G401 (cell line): Measurements from ENCODE around the gene MINDY1. TPM values are rescaled to one million over a fixed set of nuclear protein-coding genes. Genes with fewer than 3 reads are reported as not detected.

Experiments
- DNase-seq: peaks from one replicate; pipeline ENCODE4 v3.0.0-alpha.2; 2015; ENCODE audit warnings: low spot score
- in situ Hi-C: cut with HindIII; loops from 2 replicates; pipeline ENCODE4 v1.10.0; 2016; ENCODE audit warnings: low sequenced_read_pairs, mixed read lengths
- total RNA-seq: library from RNA; depleted of rRNA; stranded (reverse); fragments of >200 nt; shearing (Covaris generic); gene quantifications from 2 replicates; pipeline ENCODE4 v1.2.3, GENCODE V29; 2014

The MINDY1 gene
- total RNA-seq, 1 experiment from 2014 or later = 12.7 TPM

DNA sequence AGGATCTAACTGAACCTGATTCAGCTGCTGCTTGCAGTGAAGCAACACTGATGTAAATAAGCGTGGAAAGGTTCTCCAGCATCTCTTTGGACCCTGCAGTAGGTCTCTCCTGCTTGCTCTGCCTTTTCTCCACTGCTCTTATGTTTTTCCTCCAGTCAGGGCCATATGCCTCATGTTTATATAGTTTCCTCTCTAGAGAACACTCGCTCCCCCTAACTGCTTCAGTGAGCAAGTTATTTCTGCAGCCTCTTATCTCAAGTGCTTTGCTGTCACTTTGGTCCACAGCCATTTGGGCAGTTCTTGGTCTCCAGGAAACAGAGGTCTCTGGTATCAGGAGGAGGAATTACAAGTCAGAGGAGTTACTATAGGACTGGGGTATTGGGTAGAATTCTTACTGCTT is 6.8 kb upstream of the MINDY1 start:
- no peak for DNase-seq
- in situ Hi-C loops = no loop called here

DNA sequence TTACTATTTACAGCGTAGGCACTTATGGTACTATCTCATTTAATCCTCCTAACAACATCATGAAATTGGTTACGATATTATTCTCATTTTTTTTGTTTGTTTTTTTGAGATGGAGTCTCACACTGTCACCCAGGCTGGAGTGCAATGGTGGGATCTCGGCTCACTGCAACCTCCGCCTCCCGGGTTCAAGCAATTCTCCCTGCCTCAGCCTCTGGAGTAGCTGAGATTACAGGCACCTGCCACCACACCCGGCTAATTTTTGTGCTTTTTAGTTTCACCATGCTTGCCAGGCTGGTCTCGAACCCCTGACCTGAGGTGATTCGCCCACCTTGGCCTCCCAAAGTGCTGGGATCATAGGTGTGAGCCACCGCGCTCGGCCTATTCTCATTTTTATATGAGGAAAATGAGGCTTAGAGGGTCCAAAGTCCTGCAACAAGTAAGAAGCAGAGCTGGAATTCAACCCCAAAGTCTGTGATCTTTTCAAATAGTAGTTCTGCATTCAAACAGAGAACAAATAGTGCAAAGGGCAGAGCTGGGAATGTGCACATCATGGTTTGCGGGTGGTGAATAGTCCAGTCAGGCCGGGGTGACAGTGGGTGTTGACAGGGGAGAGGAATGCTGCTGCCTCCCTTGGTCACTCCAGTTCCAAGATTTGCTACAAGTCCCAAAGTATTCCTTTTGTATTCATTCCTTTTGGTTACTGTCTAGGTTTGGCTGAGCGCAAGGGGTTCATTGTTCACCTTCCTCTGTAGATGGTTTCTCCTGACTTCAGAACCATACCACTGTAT is 6.2 kb upstream of the MINDY1 start:
- in situ Hi-C loops = no loop called here
- no peak for DNase-seq

DNA sequence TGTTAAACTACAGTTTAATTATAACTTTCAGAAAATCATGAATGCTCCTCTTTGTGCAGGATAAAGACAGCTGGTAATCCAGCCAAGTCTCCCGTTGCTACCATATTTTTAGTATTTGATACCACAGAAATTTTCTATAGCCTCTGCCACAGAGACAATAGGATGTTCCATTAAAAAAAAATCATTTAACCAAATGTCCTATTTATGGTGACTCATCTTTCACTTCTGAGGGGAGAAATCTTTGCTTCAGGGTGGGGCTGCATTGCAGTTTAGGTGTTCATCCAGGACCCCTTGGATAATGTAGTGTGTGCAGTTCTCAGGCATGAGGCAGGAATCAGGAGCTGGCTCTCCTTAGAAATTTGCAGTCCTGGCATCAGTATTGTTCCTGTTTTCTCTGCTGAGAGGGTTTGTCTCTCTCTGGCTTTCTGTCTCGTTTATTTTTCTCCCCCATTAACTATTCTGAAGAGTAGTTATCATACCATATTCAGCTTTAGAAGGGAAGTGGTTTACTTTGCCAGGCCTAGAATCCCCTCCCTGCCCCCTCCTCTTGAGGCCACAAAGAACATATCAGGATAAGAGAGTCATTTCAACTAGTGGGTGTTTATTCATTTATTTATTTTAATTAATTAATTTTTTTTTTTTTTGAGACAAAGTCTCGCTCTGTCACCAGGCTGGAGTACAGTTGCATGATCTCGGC is 4.6 kb upstream of the MINDY1 start:
- no peak for DNase-seq
- in situ Hi-C loops = no loop called here

DNA sequence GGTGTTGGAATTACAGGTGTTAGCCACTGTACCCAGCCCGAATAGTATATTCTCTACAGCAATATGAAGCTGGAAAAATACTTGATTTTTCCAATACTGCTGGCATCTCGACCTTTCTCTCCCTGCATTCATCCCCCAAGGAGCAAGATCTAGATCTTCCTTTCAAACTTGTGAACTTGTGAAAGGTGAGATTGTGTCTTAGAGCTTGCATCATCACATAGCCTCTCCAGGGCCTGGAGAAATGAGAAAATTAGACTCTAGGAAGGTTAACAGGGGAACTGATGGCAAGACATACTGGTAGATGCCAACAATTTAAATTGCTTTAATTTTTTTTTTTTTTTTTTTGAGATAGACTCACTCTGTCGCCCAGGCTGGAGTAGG is 3.6 kb upstream of the MINDY1 start:
- DNase-seq = no peak
- in situ Hi-C loops = no loop called here

DNA sequence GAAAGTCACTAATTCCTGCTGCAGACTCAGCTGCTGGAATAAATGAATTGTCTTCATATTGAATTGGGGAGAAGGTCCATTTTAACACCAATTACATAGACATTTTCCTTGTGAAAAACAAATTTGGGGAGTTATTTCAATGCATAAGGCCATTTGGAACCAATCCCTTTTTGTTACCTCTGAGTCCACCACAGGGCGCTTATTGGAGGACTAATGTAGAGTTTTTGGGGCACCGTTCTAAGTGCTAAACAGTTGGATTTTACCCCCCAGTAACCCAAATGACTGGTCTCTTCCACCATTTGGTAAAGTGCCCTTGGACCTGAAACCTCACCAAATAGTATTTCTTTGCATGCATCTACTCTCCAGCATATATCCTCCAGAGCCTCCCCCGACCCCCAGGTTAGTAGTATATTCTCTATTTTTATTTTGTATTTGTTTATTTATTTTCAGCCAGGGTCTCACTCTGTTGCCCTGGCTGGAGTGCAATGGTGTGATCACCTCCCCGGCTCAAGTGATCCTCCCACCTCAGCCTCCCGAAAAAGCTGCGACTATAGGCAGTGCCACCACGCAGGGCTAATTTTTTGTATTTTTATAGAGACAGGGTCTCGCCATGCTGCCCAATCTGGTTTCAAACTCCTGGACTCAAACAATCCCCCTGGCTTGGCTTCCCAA is 3.1 kb upstream of the MINDY1 start:
- no peak for DNase-seq
- in situ Hi-C loops = no loop called here

DNA sequence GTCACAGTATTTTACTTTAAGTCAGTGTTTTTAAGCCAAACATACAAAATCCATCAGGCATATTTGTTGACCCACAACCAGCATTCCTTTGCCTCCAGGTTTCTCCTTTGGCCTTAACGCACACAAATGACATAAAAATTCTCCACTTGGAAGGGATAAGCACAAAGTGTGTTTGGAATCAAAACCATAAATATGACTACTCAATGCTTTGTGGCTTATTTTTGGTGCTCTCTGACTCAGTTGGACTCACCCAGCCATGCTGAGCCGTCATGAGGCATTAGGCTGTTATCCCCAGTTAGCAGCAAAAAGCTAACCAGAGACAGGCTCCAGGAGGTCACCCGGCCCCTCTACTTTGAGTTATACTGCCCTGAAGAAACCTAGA is 2.5 kb upstream of the MINDY1 start:
- in situ Hi-C loops = no loop called here
- no peak for DNase-seq

DNA sequence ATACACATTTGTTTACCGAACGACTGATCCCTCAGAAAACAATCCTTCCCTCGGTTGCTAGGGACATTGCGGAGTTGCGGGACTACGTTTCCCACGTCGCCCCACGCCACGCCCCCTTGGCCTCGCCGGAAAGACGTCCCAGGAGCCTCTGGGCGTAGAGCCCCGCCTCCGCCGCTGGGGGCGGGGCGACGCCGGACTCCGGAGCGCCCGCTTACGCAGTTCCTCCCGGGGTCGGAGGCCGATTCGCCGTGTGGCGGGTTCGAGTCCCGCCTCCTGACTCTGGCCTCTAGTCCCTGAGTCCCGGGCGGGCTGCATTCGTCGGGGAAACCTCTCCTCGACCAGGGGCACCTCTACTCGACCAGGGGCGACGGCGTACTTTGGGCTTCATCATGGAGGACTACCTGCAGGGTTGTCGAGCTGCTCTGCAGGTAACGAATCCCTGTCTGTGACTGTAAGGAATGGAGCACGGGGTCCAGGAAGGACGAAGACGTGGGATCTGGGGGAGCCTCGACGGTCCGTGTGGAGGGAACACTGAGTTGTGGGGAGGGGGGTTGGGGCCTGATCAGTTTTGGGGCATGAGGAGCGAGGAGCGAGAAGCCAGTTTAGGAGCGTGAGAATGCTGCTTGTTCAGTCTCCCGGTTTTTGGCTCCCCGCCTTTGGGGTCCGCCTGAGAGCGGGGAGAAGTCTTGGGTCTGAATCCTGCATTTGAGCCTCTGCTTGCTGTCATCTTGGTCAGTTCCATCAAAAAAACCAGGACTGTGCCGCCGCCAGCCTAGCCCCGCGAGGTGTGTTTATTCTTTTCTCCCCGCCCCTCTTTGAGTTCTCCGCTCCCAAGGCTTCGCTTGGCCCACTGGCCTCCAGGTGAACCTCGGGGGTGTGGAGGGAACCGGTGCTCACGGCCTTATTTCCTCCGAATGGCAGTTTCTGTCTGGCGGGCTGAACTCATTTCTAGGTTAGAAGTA is 1.8 kb upstream of the MINDY1 start, which contains the start of gene PRUNE1:
Gene PRUNE1, plus strand, starts transcription at position 206 of the 962 bp plus-strand sequence. Its CDS starts 184 bp downstream, at position 390.
- in situ Hi-C loops = no loop called here
- peak; percentile 96 for DNase-seq

DNA sequence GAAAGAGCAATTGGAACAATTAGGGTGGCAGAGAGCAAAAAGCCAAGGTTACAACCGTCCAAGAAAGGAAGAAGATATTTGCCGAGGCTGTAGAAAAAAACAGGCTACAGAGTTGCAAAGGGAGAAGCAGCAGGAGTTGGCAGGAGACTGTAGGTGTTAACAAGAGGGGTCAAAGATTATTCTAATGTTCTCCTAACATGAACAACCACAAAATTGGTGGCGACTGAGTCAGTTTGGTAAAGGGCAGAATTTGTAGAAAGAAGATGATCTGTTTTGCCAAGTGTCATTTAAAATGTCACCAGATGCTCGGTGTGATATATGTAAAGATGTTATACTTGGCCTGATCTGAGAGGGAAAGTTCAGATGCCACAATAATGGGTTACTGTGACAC is 1.1 kb upstream of the MINDY1 start:
- no peak for DNase-seq
- in situ Hi-C loops = no loop called here

DNA sequence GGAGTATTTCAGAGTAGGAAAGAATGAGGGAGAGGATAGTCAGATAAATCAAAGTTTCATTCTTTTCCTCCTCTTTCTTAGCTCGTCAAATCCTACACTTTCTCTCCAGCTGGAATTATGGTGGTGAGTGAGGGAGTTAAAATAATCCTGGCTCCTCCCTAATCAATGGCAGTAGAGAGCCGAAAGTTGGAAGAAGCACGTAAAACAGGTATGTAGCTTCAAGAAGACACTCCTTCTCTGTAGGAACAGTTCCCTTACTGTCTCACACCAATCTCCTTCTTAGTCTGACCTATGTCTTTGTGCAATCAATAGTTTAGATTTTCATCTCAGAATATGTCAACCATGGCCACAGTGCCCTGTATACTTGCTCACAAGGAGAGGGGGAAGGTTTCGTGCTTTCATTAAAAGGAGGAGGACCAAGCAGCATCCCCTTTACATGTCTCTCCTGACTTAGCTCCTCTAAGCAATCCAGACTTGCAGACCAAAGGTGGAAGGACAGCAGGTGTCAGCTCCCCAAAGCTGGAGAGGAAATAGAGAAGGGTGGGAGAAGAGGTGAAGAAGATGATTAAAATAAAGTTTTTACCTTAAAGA is 878 bp downstream of the MINDY1 start:
- DNase-seq = peak; percentile 64
- in situ Hi-C loops = no loop called here

DNA sequence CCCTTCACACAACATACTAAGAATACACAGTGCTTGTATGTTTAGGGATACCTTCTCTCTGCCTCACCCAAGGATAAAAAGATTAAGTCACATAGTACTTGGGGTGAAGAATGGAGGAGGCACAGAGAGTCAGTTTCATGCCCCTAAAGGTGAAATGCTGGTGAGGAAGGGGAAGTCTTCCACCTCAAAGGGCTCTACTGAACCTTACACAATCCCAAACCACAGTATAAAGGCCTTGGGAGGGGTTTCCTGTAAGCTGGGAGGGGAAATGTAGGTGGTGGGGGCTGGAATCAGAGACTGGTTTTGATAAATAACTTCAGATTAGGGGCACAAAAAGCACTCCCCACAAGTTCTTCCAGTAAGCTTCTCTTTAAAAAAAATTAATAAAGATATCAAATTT is 3.5 kb downstream of the MINDY1 start:
- in situ Hi-C loops = no loop called here

DNA sequence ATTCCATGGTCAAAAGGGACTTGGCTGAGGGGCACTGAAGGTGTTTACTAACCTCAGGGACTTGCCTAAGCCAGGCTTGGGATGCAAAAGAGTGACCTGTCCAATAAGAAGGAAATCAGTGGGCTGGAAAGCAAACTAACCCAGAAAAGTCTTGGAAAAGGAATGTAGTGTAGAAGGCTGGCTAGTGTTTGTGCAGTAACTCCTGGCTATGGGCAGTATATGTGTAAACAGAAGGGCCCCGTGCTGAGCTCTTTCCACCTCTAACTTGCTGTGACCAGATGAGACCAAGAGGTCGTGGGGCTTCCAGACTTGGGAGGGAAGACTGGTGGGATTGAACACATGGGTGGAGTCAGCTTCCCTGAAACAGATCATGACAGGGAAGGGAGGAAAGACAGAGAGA is 4.1 kb downstream of the MINDY1 start:
- no peak for DNase-seq
- in situ Hi-C loops = no loop called here

More for the DNA sequence above, 3.5 kb downstream of the MINDY1 start:
- DNase-seq = no peak

DNA sequence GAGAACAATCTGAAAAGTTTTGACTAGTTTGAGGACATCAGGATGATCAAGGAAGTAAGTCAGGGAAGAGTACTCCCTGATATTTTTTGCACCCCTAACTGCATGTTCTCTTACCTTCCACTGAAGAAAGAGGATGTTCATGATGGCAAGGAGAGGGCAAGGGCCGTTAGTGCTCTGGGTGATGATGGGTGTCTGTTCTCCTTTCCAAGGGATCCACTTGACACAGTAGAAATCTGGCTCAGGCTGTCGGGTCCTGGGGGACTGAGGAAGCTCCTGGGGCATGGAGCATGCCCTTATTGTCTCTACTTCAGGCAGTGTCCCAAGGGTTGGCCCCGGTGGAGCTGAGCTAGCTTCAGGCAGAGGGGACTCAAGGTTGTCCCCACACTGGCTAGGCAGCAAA is 4.7 kb downstream of the MINDY1 start:
- in situ Hi-C loops = no loop called here
- no peak for DNase-seq

DNA sequence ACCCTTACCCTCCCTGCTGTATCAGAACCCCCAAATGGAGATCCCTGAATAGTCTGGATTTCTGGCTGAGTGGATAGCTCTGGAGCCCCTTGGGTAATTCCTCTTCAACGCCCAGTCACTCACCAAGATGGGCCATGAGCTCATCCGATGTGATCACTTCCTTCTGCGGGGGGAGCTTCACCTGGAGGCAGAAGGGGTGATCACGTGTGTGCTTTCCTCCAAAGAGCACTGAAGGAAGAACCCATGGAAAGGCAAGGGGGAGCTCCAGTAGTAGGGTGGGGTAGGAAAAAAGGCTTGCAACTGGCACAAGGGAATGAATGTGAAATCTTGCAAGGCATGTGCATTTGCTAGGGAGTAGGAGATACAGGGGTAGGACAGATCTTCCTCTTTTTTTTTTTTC is 5.1 kb downstream of the MINDY1 start:
- peak; percentile 36 for DNase-seq
- in situ Hi-C loops = no loop called here

DNA sequence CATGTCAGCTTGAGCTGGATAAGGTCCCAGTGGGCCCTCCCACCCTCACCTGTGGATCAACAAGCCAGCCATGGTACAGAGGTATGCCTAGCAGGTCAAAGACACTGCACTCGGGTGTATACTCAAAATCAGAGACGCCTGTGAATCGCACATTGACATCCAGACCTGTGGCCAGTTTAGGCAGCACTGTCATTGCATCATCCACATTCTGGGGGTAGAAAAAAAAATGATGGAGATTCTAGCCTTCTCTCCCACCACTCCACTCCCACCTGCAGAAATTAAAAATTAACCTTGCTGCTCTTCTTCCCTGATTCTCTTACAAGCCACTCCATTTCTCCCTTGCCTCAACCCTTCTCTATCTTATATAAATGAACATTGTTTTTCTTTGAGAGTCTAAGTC is 6.3 kb downstream of the MINDY1 start:
- in situ Hi-C loops = no loop called here
- DNase-seq = no peak

DNA sequence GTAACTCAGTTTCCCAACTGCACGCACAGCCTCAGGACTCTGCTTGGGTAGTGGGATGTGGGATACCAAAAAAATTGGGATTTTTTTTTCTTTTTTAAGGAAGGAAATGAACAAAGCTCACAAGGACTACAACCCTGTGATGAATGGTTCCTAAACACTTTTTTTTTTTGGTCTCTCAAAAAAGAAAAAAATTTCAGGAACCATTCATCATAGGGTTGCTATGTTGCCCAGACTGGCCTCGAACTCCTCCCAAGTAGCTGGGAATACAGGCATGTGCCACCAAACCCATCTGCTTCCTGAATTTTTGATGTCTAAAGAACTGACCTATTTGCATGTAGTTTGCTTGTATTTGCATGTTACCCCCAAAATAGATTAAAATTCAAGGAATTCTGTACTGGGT is 6.8 kb downstream of the MINDY1 start:
- in situ Hi-C loops = no loop called here
- no peak for DNase-seq

DNA sequence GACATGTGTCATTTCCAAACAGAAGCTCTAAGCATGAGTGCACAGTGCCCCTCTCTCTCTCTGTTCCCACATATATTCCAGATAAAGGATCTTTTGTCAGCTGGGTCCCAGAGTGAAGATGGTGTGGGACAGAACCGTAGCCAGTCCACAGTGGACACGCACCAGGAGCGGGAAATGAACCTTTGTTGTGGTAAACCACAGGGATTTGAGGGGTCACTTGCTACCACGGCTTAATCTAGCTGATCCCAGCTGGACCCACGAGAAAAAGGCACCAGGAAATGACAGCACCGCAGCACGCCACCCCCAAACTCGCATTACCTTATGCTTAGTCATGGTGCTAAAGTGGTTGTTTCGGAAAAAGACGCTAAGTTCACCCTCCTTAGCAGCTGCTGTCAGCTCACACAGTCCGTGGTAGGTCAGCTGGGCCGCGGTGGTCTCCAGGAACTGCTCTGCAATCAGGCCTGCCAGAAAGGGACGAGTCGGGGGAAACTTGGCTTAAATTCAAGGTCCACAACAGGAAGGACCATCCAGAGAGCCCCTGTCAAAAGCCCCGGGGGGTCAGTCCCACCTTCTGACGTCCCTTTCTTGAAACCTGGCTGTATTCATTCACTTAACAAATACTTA is 7.5 kb downstream of the MINDY1 start:
- no peak for DNase-seq
- in situ Hi-C loops = no loop called here

DNA sequence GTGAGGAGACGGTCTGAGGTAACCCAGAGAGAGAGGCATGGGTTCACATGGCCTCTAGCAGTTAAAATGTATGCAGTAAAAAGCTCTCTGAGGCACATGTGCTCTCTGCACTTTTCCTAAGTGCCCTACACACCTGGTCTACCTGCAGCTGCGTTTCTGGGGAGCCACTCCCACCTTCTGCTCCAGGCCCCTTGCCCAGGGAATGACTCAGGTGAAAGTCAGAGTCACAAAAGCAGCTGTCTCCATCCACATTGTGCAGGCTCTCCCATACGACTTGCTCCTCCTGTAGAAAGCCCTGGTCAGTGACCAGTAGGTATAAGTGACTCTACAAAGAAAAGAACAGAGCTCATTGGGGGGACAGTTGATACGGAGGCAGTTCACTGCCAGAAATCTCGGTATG is 8.8 kb downstream of the MINDY1 start:
- DNase-seq = no peak
- in situ Hi-C loops = no loop called here

DNA sequence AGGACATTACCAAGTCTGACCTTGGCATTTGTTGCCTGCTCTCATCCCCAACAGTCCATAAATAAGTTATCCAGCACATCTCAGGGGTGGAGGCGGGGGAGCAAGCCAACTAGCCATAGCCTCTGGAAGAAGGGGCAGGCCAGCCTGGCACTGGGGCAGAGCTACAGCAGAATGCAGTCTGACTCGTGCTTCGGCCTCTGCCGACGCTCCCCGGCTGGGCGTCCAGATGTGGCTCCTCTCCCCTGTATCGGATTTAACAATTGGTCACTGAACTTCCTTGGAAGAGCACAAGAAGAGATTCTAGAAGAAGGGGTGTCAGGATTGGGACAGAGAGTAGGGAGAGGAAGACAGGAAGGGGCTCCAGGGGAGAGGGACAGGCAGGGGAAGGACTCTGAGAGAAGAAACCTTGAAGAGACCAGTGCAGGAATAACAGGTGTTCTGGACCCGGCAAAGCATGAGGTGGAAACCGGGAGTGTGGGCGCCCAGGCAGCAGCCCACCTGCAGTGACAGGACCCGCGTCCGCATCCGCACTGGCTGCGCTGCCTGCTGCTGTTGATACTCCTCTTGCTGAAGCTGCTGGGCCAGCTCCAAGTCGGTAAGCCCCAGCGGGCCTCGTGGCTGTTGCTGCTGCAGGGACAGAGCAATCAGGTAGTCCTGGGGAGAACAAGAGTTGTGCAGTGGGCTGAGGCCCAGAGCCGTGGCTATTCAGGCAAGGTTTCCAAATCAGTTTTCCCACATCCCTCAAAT is 9.4 kb downstream of the MINDY1 start:
- in situ Hi-C loops = no loop called here
- DNase-seq = no peak
